Neutrophil (primary cell): Measurements from ENCODE around the gene SYTL5.

ENCODE experiments used
- H3K27ac ChIP-seq: fragments of 200-600 bp; sonication (generic); 2 replicates; pipeline ENCODE4 v1.5.1; 2016; ENCODE audit warnings: mild to moderate bottlenecking, moderate library complexity
- H3K27me3 ChIP-seq: fragments of 200-600 bp; sonication (generic); 2 replicates; pipeline ENCODE4 v1.6.0; 2016; ENCODE audit warnings: mild to moderate bottlenecking
- H3K36me3 ChIP-seq: fragments of 200-600 bp; sonication (generic); 2 replicates; pipeline ENCODE4 v1.5.1; 2017
- H3K4me1 ChIP-seq, 2 experiments: fragments of 200-600 bp in 1 of 2; sonication (generic) in 1 of 2; 1 replicate in 1 of 2; 2 replicates in 1 of 2; pipeline versions ENCODE4 v1.5.1 to v1.6.1; 2013 to 2016; ENCODE audit warnings: low read depth in 1 of 2, low read length in 1 of 2, mild to moderate bottlenecking in 1 of 2, moderate library complexity in 1 of 2; ENCODE audit not compliant: control insufficient read depth in 1 of 2, insufficient read depth in 1 of 2
- H3K4me3 ChIP-seq, 2 experiments: fragments of 200-600 bp in 1 of 2; sonication (generic) in 1 of 2; 1 replicate in 1 of 2; 2 replicates in 1 of 2; pipeline ENCODE4 v1.5.1; 2013 to 2016; ENCODE audit warnings: low read depth in 1 of 2, low read length in 1 of 2, mild to moderate bottlenecking in 1 of 2, moderate library complexity in 1 of 2
- H3K9me3 ChIP-seq: fragments of 200-600 bp; sonication (generic); 2 replicates; pipeline ENCODE4 v1.5.1; 2016
- CTCF ChIP-seq: fragments of 200-600 bp; sonication (generic); IDR thresholded peaks from 2 replicates; pipeline ENCODE4 v1.5.1; 2016; ENCODE audit warnings: antibody characterized with exemption

SYTL5 gene

GRCh38 chrX:38151441-38151840, 145.1 kb downstream of the SYTL5 start:
- Histone ChIP-seq H3K27me3 (no peaks in the 10 kb centered on the region), H3K27ac (no peak overlapping the region), H3K9me3 (no peaks in the 10 kb centered on the region), H3K4me3 (no peak overlapping the region), H3K36me3 (no peaks in the 10 kb centered on the region), H3K4me1 (no peaks in the 10 kb centered on the region)
- TF ChIP-seq CTCF: no peak

- H3K9me3 ChIP-seq: no peaks in the 10 kb centered on the region
- no peak overlapping the region for H3K4me3 ChIP-seq
- H3K27ac ChIP-seq: no peak overlapping the region
- no peaks in the 10 kb centered on the region for H3K27me3 ChIP-seq
- no peaks in the 10 kb centered on the region for H3K36me3 ChIP-seq
- no peaks in the 10 kb centered on the region for H3K4me1 ChIP-seq
- no peak for TF ChIP-seq CTCF
These were observed 148.0 kb downstream of the SYTL5 start for GRCh38 chrX:38154340-38154739.

GRCh38 chrX:38154818-38155217, 148.5 kb downstream of the SYTL5 start:
- Histone ChIP-seq H3K27me3 (no peaks in the 10 kb centered on the region), H3K9me3 (no peaks in the 10 kb centered on the region), H3K27ac (no peak overlapping the region), H3K36me3 (no peaks in the 10 kb centered on the region), H3K4me3 (no peak overlapping the region), H3K4me1 (no peaks in the 10 kb centered on the region)
- TF ChIP-seq CTCF: no peak

GRCh38 chrX:38156838-38157237, 150.5 kb downstream of the SYTL5 start:
- Histone ChIP-seq H3K4me3 (no peak overlapping the region), H3K36me3 (no peaks in the 10 kb centered on the region), H3K9me3 (no peaks in the 10 kb centered on the region), H3K4me1 (no peaks in the 10 kb centered on the region), H3K27ac (no peak overlapping the region), H3K27me3 (no peaks in the 10 kb centered on the region)
- TF ChIP-seq CTCF: no peak

GRCh38 chrX:38163193-38163592, 156.8 kb downstream of the SYTL5 start:
- Histone ChIP-seq H3K27ac (no peak overlapping the region), H3K36me3 (no peaks in the 10 kb centered on the region), H3K4me3 (no peak overlapping the region), H3K9me3 (no peaks in the 10 kb centered on the region), H3K4me1 (no peaks in the 10 kb centered on the region), H3K27me3 (no peaks in the 10 kb centered on the region)
- no peak for TF ChIP-seq CTCF

- H3K4me3 ChIP-seq: no peak overlapping the region
- H3K27me3 ChIP-seq: no peaks in the 10 kb centered on the region
- H3K9me3 ChIP-seq: no peaks in the 10 kb centered on the region
- no peaks in the 10 kb centered on the region for H3K36me3 ChIP-seq
- TF ChIP-seq CTCF: no peak
- H3K27ac ChIP-seq: no peak overlapping the region
- H3K4me1 ChIP-seq: no peaks in the 10 kb centered on the region
These were observed 158.7 kb downstream of the SYTL5 start for GRCh38 chrX:38165023-38165422.
